GM21825 (cell line): ENCODE measurements around the gene TPM1.
"Not testable (repeated sequence)": the region's sequence is repeated elsewhere in the genome, so short reads cannot be mapped to it uniquely, and the experiment has no call there.

Experiments
- ATAC-seq: cut with Tn5 transposase; IDR thresholded peaks from one replicate; pipeline ENCODE4 v1.9.1; 2021; ENCODE audit warnings: mild to moderate bottlenecking, moderate library complexity; ENCODE audit not compliant: unreplicated experiment

Gene TPM1

GRCh38 chr15:63093486-63094205 is 51.1 kb downstream of the TPM1 start:
- ATAC-seq, result peak; percentile 57

- no peak for ATAC-seq
These were observed 52.0 kb downstream of the TPM1 start for GRCh38 chr15:63094495-63094931.

GRCh38 chr15:63096178-63096577 is 53.6 kb downstream of the TPM1 start:
- ATAC-seq, result no peak

- ATAC-seq, result not testable (repeated sequence)
These were observed 56.4 kb downstream of the TPM1 start for GRCh38 chr15:63098901-63099300.

- ATAC-seq, result not testable (repeated sequence)
These were observed 57.0 kb downstream of the TPM1 start for GRCh38 chr15:63099581-63099980.

GRCh38 chr15:63103416-63103815 is 60.9 kb downstream of the TPM1 start:
- no peak for ATAC-seq

- no peak for ATAC-seq
These were observed 62.2 kb downstream of the TPM1 start for GRCh38 chr15:63104727-63105126.

- not testable (repeated sequence) for ATAC-seq
These were observed 62.8 kb downstream of the TPM1 start for GRCh38 chr15:63105354-63105753.

GRCh38 chr15:63107895-63108546 is 65.5 kb downstream of the TPM1 start:
- no peak for ATAC-seq

GRCh38 chr15:63109498-63109897 is 67.0 kb downstream of the TPM1 start:
- no peak for ATAC-seq

- ATAC-seq, result no peak
These were observed 67.4 kb downstream of the TPM1 start for GRCh38 chr15:63109920-63110319.

- no peak for ATAC-seq
These were observed 68.0 kb downstream of the TPM1 start for GRCh38 chr15:63110428-63111026.

- ATAC-seq, result no peak
These were observed 68.9 kb downstream of the TPM1 start for GRCh38 chr15:63111481-63111880.

GRCh38 chr15:63112871-63113270 is 70.3 kb downstream of the TPM1 start:
- no peak for ATAC-seq

- ATAC-seq, result no peak
These were observed 71.9 kb downstream of the TPM1 start for GRCh38 chr15:63114465-63114864.
